ENCODE data around the gene KRT72. TPM values are rescaled to one million over a fixed set of nuclear protein-coding genes. Genes with fewer than 3 reads are reported as not detected.

Gene KRT72
- 1 to 10 TPM; 2.3 TPM for total RNA-seq

GRCh38 chr12:52600941-52601481 lies at the start of gene KRT72:
Gene KRT72 (minus strand): TSS chr12:52601463. CDS start chr12:52601452, 11 bp downstream.
- no peaks in the 10 kb centered on the region for H3K27me3 Mint-ChIP-seq (ENCODE audit: low read depth)
- H3K9me3 Mint-ChIP-seq, result no peaks in the 10 kb centered on the region
- no peak within 1 kb of the TSS for H3K27ac Mint-ChIP-seq
- H3K36me3 Mint-ChIP-seq (ENCODE audit: low read depth), result no peaks in the 10 kb centered on the region
- peaks cover 41% of the 10 kb centered on the region for H3K4me1 Mint-ChIP-seq (ENCODE audit: low read depth)
- DNase-seq, result peak; percentile 1
- H3K4me3 Mint-ChIP-seq, result no peak within 1 kb of the TSS
- CTCF ChIA-PET, result no interaction called here
- intact Hi-C loops (cut with micrococcal nuclease), result no loop called here

- Mint-ChIP-seq H3K36me3 (ENCODE audit: low read depth) (no peaks in the 10 kb centered on the region), H3K4me1 (ENCODE audit: low read depth) (peaks cover 47% of the 10 kb centered on the region)
Observed at GRCh38 chr12:52650520-52651081, 49.3 kb upstream of the KRT72 start.

GRCh38 chr12:52649066-52649465 lies 47.8 kb upstream of the KRT72 start:
- H3K4me3 Mint-ChIP-seq, result no peak overlapping the region

More at GRCh38 chr12:52650520-52651081, 49.3 kb upstream of the KRT72 start:
- DNase-seq, result no peak
- CTCF ChIA-PET, result no interaction called here
- Mint-ChIP-seq H3K4me3 (no peak overlapping the region), H3K9me3 (no peaks in the 10 kb centered on the region), H3K27ac (no peak overlapping the region), H3K27me3 (ENCODE audit: low read depth) (no peaks in the 10 kb centered on the region)
- intact Hi-C loops (cut with micrococcal nuclease), result no loop called here

GRCh38 chr12:52648012-52648550 lies 46.8 kb upstream of the KRT72 start:
- DNase-seq, result no peak
- H3K4me3 Mint-ChIP-seq, result no peak overlapping the region
- no peaks in the 10 kb centered on the region for H3K27me3 Mint-ChIP-seq (ENCODE audit: low read depth)
- intact Hi-C loops (cut with micrococcal nuclease), result no loop called here
- peaks cover 70% of the 10 kb centered on the region for H3K4me1 Mint-ChIP-seq (ENCODE audit: low read depth)
- no peak overlapping the region for H3K27ac Mint-ChIP-seq
- no peaks in the 10 kb centered on the region for H3K36me3 Mint-ChIP-seq (ENCODE audit: low read depth)
- CTCF ChIA-PET, result interaction anchor here (0.5 to 0.9 kb wide), 2 partner anchors 223 to 227 kb away, joined by 3 read pairs; no protein-coding TSS in a partner anchor
- H3K9me3 Mint-ChIP-seq, result no peaks in the 10 kb centered on the region

More at GRCh38 chr12:52649066-52649465, 47.8 kb upstream of the KRT72 start:
- no peaks in the 10 kb centered on the region for H3K9me3 Mint-ChIP-seq
- no peaks in the 10 kb centered on the region for H3K27me3 Mint-ChIP-seq (ENCODE audit: low read depth)
- CTCF ChIA-PET, result interaction anchor here (0.6 kb wide), 1 partner anchor 513 kb away, joined by 5 read pairs; no protein-coding TSS in a partner anchor
- intact Hi-C loops (cut with micrococcal nuclease), result no loop called here
- DNase-seq, result no peak
- H3K4me1 Mint-ChIP-seq (ENCODE audit: low read depth), result peaks cover 61% of the 10 kb centered on the region
- H3K27ac Mint-ChIP-seq, result no peak overlapping the region
- no peaks in the 10 kb centered on the region for H3K36me3 Mint-ChIP-seq (ENCODE audit: low read depth)

- intact Hi-C loops (cut with micrococcal nuclease), result no loop called here
- no peaks in the 10 kb centered on the region for H3K27me3 Mint-ChIP-seq (ENCODE audit: low read depth)
- no peak overlapping the region for H3K4me3 Mint-ChIP-seq
- H3K9me3 Mint-ChIP-seq, result no peaks in the 10 kb centered on the region
- CTCF ChIA-PET, result interaction anchor here (0.5 to 0.9 kb wide), 2 partner anchors 223 to 227 kb away, joined by 3 read pairs; no protein-coding TSS in a partner anchor
- no peaks in the 10 kb centered on the region for H3K36me3 Mint-ChIP-seq (ENCODE audit: low read depth)
- no peak for DNase-seq
- no peak overlapping the region for H3K27ac Mint-ChIP-seq
- peaks cover 74% of the 10 kb centered on the region for H3K4me1 Mint-ChIP-seq (ENCODE audit: low read depth)
Observed at GRCh38 chr12:52647601-52648000, 46.3 kb upstream of the KRT72 start.

- H3K4me1 Mint-ChIP-seq (ENCODE audit: low read depth), result peaks cover 84% of the 10 kb centered on the region
- DNase-seq, result no peak
- no peak overlapping the region for H3K4me3 Mint-ChIP-seq
- no peaks in the 10 kb centered on the region for H3K36me3 Mint-ChIP-seq (ENCODE audit: low read depth)
- H3K9me3 Mint-ChIP-seq, result no peaks in the 10 kb centered on the region
- intact Hi-C loops (cut with micrococcal nuclease), result no loop called here
- CTCF ChIA-PET, result no interaction called here
- H3K27me3 Mint-ChIP-seq (ENCODE audit: low read depth), result no peaks in the 10 kb centered on the region
- H3K27ac Mint-ChIP-seq, result no peak overlapping the region
Observed at GRCh38 chr12:52646613-52647012, 45.4 kb upstream of the KRT72 start.

- H3K9me3 Mint-ChIP-seq, result no peaks in the 10 kb centered on the region
- DNase-seq, result no peak
- intact Hi-C loops (cut with micrococcal nuclease), result no loop called here
- CTCF ChIA-PET, result interaction anchor here (0.6 kb wide), 1 partner anchor 854 kb away, joined by 3 read pairs; no protein-coding TSS in a partner anchor
- H3K4me1 Mint-ChIP-seq (ENCODE audit: low read depth), result peaks cover 90% of the 10 kb centered on the region
- no peaks in the 10 kb centered on the region for H3K27me3 Mint-ChIP-seq (ENCODE audit: low read depth)
- peak overlapping the region; percentile 70 for H3K27ac Mint-ChIP-seq
- no peak overlapping the region for H3K4me3 Mint-ChIP-seq
- no peaks in the 10 kb centered on the region for H3K36me3 Mint-ChIP-seq (ENCODE audit: low read depth)
Observed at GRCh38 chr12:52645982-52646381, 44.7 kb upstream of the KRT72 start.

GRCh38 chr12:52645120-52645761 lies 44.0 kb upstream of the KRT72 start:
- peak; percentile 45 for DNase-seq
- no peaks in the 10 kb centered on the region for H3K27me3 Mint-ChIP-seq (ENCODE audit: low read depth)
- no peak overlapping the region for H3K4me3 Mint-ChIP-seq
- CTCF ChIA-PET, result no interaction called here
- peak overlapping the region; percentile 70 for H3K27ac Mint-ChIP-seq
- H3K36me3 Mint-ChIP-seq (ENCODE audit: low read depth), result no peaks in the 10 kb centered on the region
- H3K4me1 Mint-ChIP-seq (ENCODE audit: low read depth), result peaks cover 93% of the 10 kb centered on the region
- intact Hi-C loops (cut with micrococcal nuclease), result no loop called here
- no peaks in the 10 kb centered on the region for H3K9me3 Mint-ChIP-seq

- peaks cover 83% of the 10 kb centered on the region for H3K4me1 Mint-ChIP-seq (ENCODE audit: low read depth)
- no peak for DNase-seq
- intact Hi-C loops (cut with micrococcal nuclease), result no loop called here
- no peak overlapping the region for H3K4me3 Mint-ChIP-seq
- no peaks in the 10 kb centered on the region for H3K9me3 Mint-ChIP-seq
- no peaks in the 10 kb centered on the region for H3K27me3 Mint-ChIP-seq (ENCODE audit: low read depth)
- CTCF ChIA-PET, result no interaction called here
- no peaks in the 10 kb centered on the region for H3K36me3 Mint-ChIP-seq (ENCODE audit: low read depth)
- H3K27ac Mint-ChIP-seq, result no peak overlapping the region
Observed at GRCh38 chr12:52644078-52644415, 42.8 kb upstream of the KRT72 start.

- CTCF ChIA-PET, result interaction anchor here (0.9 kb wide), 1 partner anchor 47 kb away, joined by 3 read pairs; no protein-coding TSS in a partner anchor
- Mint-ChIP-seq H3K36me3 (ENCODE audit: low read depth) (no peaks in the 10 kb centered on the region), H3K27me3 (ENCODE audit: low read depth) (no peaks in the 10 kb centered on the region), H3K4me1 (ENCODE audit: low read depth) (peaks cover 78% of the 10 kb centered on the region), H3K27ac (no peak overlapping the region), H3K9me3 (no peaks in the 10 kb centered on the region), H3K4me3 (no peak overlapping the region)
- DNase-seq, result no peak
- intact Hi-C loops (cut with micrococcal nuclease), result no loop called here
Observed at GRCh38 chr12:52643233-52644077, 42.2 kb upstream of the KRT72 start.

GRCh38 chr12:52641468-52641867 lies 40.2 kb upstream of the KRT72 start:
- H3K9me3 Mint-ChIP-seq, result no peaks in the 10 kb centered on the region
- DNase-seq, result no peak
- no peak overlapping the region for H3K4me3 Mint-ChIP-seq
- peaks cover 58% of the 10 kb centered on the region for H3K4me1 Mint-ChIP-seq (ENCODE audit: low read depth)
- CTCF ChIA-PET, result interaction anchor here (0.6 to 1.2 kb wide), 2 partner anchors 21 to 238 kb away, joined by 4 to 5 read pairs; no protein-coding TSS in a partner anchor
- no peaks in the 10 kb centered on the region for H3K27me3 Mint-ChIP-seq (ENCODE audit: low read depth)
- no peak overlapping the region for H3K27ac Mint-ChIP-seq
- intact Hi-C loops (cut with micrococcal nuclease), result no loop called here
- H3K36me3 Mint-ChIP-seq (ENCODE audit: low read depth), result no peaks in the 10 kb centered on the region

- DNase-seq, result no peak
- CTCF ChIA-PET, result no interaction called here
- Mint-ChIP-seq H3K4me1 (ENCODE audit: low read depth) (peaks cover 47% of the 10 kb centered on the region), H3K4me3 (no peak overlapping the region), H3K27me3 (ENCODE audit: low read depth) (no peaks in the 10 kb centered on the region), H3K9me3 (no peaks in the 10 kb centered on the region), H3K27ac (no peak overlapping the region), H3K36me3 (ENCODE audit: low read depth) (no peaks in the 10 kb centered on the region)
- intact Hi-C loops (cut with micrococcal nuclease), result no loop called here
Observed at GRCh38 chr12:52637299-52637698, 36.0 kb upstream of the KRT72 start.

Data from activated naive CD4-positive, alpha-beta T cell treated with anti-CD3 and anti-CD28 coated beads for 36 hours (primary cell).